ENCODE measurements around the gene C3orf20. TPM values are rescaled to one million over a fixed set of nuclear protein-coding genes. Genes with fewer than 3 reads are reported as not detected.

C3orf20 gene
- total RNA-seq, 4 donors from 2014 or later: not detected

DNA sequence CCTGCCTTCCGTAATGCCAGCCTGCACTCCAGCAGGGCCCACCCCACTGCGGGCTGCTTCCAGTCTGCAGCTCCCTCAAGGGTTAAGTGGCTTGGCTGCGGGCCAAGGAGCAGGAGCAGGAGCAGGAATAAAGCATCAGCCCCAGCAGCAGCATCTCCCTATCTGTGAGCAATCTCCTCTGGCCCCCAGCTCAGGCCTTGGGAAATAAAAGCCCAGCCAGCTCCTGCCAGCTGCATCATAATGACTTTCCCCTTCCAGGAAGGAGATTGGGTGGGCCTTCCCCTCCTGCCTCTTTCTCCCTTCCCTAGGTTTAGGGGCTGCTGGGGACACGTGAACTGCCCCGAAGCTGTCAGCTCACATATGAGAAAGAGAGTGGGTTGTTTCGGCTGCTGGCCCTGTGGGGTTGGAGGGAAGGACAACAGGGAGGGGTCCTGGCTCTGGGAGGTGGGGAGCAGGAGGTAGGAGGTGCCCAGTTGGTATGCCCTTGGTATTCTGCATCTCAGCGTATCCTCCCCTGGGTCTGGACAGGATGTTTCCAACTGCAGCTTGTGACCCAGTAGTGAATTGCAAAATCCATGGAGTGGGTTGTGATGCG lies 109.2 kb downstream of the C3orf20 start:
- Histone ChIP-seq H3K36me3 (no peaks in the 10 kb centered on the region), H3K4me1 (no peaks in the 10 kb centered on the region), H3K27ac (no peak overlapping the region), H3K27me3 (no peaks in the 10 kb centered on the region), H3K9me3 (peaks cover 0 to 5% (median under 1%) of the 10 kb centered on the region in 4 donors), H3K4me3 (no peak overlapping the region)
- no peak for TF ChIP-seq POLR2A (IDR thresholded peaks at IDR 0.05)
- TF ChIP-seq, protein P1, sequence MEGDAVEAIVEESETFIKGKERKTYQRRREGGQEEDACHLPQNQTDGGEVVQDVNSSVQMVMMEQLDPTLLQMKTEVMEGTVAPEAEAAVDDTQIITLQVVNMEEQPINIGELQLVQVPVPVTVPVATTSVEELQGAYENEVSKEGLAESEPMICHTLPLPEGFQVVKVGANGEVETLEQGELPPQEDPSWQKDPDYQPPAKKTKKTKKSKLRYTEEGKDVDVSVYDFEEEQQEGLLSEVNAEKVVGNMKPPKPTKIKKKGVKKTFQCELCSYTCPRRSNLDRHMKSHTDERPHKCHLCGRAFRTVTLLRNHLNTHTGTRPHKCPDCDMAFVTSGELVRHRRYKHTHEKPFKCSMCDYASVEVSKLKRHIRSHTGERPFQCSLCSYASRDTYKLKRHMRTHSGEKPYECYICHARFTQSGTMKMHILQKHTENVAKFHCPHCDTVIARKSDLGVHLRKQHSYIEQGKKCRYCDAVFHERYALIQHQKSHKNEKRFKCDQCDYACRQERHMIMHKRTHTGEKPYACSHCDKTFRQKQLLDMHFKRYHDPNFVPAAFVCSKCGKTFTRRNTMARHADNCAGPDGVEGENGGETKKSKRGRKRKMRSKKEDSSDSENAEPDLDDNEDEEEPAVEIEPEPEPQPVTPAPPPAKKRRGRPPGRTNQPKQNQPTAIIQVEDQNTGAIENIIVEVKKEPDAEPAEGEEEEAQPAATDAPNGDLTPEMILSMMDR (IDR thresholded peaks at IDR 0.05): no peak
- 43 to 45% methylated on average over 8 of the region's 8 CpGs for WGBS, 2 donors
- no peak for DNase-seq (ENCODE audit: low spot score in 2 of 2)

DNA sequence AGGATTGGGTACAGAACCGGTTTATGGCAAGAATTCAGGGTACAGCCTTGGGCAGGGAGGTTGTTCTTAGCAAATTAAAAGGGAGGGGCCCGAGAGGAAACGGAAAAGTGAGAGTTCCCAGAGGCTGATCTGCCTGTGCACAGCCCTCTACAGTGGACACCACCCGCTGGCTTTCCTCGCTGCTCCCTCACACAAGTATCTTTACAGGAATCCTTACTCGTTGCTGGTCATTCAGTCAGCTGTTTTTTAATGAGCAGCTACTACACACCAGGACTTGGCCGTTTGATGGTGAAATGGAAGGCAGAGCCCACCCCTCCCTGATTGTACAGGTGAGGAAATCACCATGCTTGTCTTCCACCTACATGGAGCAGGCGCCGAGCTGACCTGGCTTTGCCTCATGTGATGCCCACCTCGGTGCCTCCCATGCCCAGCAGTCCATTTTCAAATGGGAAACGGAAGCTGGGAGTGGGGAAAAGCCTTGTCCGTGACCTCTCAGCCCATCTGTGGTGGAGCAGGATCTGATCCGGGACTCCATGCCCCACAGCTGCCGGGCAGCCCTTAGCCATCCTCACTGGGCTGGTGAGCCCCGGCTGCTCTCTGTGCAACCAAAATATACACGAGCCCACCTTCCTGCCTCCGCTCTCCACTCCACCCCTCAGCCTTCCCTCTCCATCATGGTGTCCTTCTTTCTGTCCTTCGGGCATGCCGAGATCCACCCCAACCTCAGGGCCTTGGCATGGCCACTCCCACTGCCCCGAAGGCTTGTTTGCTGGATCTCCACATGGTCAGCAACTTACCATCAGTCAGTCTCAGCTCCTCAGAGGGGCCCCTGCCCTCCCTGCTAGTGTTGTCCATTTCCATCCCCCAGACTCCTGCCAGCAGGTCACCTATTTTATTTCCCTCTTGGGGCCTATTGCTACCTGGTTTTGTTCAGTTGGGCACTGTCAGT lies 110.5 kb downstream of the C3orf20 start:
- Histone ChIP-seq H3K9me3 (no peaks in the 10 kb centered on the region), H3K4me3 (no peak overlapping the region), H3K4me1 (no peaks in the 10 kb centered on the region), H3K27ac (no peak overlapping the region), H3K36me3 (no peaks in the 10 kb centered on the region), H3K27me3 (no peaks in the 10 kb centered on the region)
- WGBS, 2 donors: 84 to 87% methylated on average over 19 to 20 of the region's 20 CpGs
- DNase-seq (ENCODE audit: low spot score in 2 of 2): no peak
- no peak for TF ChIP-seq EP300 (IDR thresholded peaks at IDR 0.05)
- TF ChIP-seq POLR2A (IDR thresholded peaks at IDR 0.05): no peak
- TF ChIP-seq, protein P1 (IDR thresholded peaks at IDR 0.05): no peak

DNA sequence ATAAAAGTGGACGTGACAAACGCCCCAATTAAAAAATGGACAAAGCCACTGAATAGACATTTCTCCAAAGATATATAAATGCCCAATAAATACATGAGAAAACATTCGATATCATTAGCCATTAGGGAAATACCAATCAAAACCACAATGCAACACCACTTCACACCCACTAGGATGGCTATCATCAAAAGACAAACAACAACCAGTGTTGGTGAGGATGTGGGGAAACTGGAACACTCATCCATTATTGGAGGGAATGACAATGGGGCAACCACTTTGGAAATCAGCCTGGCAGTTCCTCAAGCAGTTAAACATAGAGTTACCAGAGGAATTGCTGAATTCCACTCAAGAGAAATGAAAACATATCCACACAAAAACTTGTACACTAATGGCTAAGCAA lies 111.4 kb downstream of the C3orf20 start:
- H3K4me3 ChIP-seq: no peak overlapping the region
- 93 to 95% methylated on average over 3 of the region's 3 CpGs for WGBS, 2 donors
- H3K27ac ChIP-seq: no peak overlapping the region
- H3K36me3 ChIP-seq: no peaks in the 10 kb centered on the region
- H3K4me1 ChIP-seq: no peaks in the 10 kb centered on the region
- H3K27me3 ChIP-seq: no peaks in the 10 kb centered on the region
- no peaks in the 10 kb centered on the region for H3K9me3 ChIP-seq
- no peak for TF ChIP-seq POLR2A (IDR thresholded peaks at IDR 0.05)
- TF ChIP-seq, protein P1 (IDR thresholded peaks at IDR 0.05): no peak
- no peak for TF ChIP-seq EP300 (IDR thresholded peaks at IDR 0.05)
- no peak for DNase-seq (ENCODE audit: low spot score in 2 of 2)

DNA sequence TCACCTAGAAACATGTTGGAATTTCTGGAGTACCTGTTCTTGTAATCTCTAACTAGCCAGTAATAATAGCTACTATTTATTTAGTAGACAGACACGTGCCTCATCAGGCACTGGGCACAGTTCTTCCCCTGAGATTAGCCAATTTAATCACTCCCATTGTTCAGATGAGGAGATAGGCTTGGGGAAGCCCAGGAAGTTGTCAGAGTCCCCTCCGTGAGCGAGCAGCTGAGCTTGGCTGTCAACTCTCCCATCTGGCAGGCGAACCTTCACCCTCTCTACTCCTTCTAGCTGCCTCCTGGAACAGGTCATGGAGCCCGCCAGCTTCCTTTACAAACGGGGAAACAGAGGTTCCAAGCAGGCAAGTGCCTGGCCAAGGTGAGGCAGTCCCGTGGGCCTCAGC lies 112.7 kb downstream of the C3orf20 start:
- Histone ChIP-seq H3K9me3 (no peaks in the 10 kb centered on the region), H3K27ac (no peak overlapping the region), H3K36me3 (no peaks in the 10 kb centered on the region), H3K4me1 (peaks cover 0 to 3% (median 0%) of the 10 kb centered on the region in 4 donors), H3K4me3 (no peak overlapping the region), H3K27me3 (no peaks in the 10 kb centered on the region)
- TF ChIP-seq POLR2A (IDR thresholded peaks at IDR 0.05): no peak
- no peak for TF ChIP-seq EP300 (IDR thresholded peaks at IDR 0.05)
- TF ChIP-seq, protein P1 (IDR thresholded peaks at IDR 0.05): no peak
- DNase-seq (ENCODE audit: low spot score in 2 of 2): no peak
- 54 to 61% methylated on average over 7 of the region's 7 CpGs for WGBS, 2 donors

DNA sequence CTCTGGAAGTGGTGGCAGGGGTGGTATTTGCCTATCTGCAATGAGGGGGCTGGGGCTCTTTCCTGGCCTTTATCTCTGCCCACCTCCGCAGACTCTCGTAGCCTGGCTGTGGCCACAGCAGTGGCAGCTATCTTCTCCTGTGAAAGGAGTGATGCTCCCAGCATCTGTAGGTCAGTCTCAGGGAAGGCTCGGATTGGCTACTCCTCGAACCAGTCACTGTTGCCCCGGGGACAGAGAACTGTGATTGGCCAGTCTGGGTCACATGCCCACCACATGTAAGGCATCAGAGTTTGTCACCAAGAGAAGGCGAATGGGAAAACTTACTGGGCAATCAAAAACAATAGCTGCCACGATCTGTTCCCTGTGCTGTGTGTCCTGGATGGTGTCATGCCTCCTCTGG lies 113.7 kb downstream of the C3orf20 start:
- Histone ChIP-seq H3K27ac (no peak overlapping the region), H3K4me1 (peaks cover 0 to 13% (median under 1%) of the 10 kb centered on the region in 4 donors), H3K4me3 (no peak overlapping the region), H3K27me3 (no peaks in the 10 kb centered on the region), H3K9me3 (no peaks in the 10 kb centered on the region), H3K36me3 (no peaks in the 10 kb centered on the region)
- DNase-seq (ENCODE audit: low spot score in 2 of 2): no peak
- TF ChIP-seq, protein P1 (IDR thresholded peaks at IDR 0.05): no peak
- no peak for TF ChIP-seq EP300 (IDR thresholded peaks at IDR 0.05)
- no peak for TF ChIP-seq POLR2A (IDR thresholded peaks at IDR 0.05)
- WGBS, 2 donors: 90 to 95% methylated on average over 7 of the region's 7 CpGs

Data from tibial nerve (tissue), 4 donors.